Measurements from ENCODE around the gene CLSTN2. TPM values are rescaled to one million over a fixed set of nuclear protein-coding genes. Genes with fewer than 3 reads are reported as not detected.

The CLSTN2 gene
- total RNA-seq, 1 donor from 2014 or later, result 11.8 TPM

DNA sequence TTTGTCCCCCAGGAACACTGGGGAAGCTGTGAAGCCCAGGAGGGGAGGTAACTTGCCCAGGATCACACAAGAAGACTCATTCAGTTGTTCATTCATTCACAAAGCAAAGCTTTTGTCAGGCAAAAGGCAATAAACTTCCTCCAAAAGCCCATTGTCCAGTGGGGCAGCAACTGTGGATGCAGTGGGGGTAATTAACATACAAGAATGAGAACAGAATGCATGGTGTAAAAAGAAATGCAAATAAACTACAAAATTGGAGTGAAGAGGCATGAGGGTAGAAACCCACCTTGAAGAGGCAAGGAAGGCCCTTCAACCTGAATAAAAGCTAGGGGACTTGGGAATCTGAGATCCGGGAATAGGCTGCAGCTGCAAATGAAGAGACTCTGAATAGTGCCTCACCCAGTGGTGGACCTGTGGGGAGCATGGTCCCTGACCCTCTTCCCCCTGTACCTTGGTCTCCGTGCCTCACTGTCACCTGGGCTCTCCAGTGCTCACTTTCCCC lies 363.6 kb downstream of the CLSTN2 start:
- no peak for DNase-seq (ENCODE audit: low spot score in 2 of 2)
- FAIRE-seq, result no peak

DNA sequence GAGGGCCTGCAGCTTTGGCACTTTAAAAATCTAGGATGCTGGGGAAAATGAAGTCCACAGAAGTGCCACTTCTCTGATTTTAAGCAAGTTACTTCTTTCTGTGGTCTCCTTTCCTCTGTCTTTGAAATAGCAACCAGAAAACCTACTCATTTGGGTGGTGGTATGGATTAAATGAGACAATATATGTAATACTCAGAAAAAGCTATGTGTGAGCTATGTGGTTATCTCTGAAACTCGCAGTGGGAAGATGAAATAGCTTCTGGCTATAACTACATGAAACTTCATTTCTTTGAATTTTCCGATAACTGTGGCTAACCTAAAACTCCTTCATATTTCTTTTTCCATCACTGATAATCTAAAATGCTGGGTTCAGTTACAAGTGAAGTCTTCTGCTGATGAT lies 368.9 kb downstream of the CLSTN2 start:
- DNase-seq (ENCODE audit: low spot score in 2 of 2) (no peak), FAIRE-seq (no peak)

DNA sequence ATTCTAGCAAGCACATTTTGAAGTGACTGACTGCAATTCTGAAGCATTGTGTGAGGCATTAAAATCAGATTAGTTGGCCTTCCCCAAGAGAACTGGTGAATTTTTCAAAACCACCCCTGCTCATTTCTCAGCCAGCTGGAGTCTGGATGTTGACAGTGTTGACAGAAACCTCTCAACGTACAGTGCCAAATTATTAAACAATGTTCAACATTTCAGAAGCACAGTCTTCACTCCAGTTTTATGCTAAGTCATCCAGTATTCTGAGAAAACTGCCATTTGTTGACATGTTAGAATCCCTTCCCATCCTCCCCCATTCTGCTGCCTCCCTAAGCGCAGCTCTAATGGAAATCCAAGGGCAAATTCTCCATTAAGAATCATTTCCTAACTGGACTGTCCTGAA lies 373.6 kb downstream of the CLSTN2 start:
- FAIRE-seq (no peak), DNase-seq (ENCODE audit: low spot score in 2 of 2) (no peak)

DNA sequence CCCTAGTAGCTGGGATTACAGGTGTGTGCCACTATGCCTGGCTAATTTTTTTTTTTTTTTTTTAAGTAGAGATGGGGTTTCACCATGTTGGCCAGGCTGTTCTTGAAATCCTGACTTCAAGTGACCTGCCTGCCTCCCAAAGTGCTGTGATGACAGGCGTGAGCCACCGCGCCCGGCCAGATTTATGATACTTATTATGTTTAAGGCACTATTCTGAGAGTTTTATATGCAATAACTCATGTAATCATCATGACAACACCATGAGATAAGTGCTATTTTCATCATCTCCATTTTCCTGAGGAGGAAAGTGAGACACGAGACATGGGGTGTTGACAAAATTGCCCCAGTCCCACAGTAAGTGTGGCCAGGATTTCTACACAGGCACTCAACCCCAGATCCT lies 376.4 kb downstream of the CLSTN2 start:
- DNase-seq (ENCODE audit: low spot score in 2 of 2) (no peak), FAIRE-seq (no peak)

DNA sequence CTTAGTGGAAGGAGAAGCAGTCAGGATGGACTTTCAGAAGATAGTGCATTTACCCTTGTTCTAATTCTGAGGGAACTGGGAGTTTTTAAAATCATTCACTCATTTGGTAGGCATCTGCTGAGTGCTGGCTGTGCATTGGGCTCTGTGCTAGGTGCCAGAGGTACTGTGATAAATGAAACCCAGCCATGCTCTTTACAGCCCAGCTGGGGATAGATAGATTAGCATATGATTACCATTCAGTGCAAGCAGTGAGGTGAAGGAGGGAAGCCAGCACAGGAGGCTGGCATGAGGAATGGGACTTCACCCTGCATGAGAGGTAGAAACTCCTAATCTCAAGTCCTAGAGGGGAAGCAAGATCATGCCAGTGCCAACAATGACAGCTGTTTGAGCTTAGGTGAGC lies 381.0 kb downstream of the CLSTN2 start:
- FAIRE-seq, result no peak
- no peak for DNase-seq (ENCODE audit: low spot score in 2 of 2)

DNA sequence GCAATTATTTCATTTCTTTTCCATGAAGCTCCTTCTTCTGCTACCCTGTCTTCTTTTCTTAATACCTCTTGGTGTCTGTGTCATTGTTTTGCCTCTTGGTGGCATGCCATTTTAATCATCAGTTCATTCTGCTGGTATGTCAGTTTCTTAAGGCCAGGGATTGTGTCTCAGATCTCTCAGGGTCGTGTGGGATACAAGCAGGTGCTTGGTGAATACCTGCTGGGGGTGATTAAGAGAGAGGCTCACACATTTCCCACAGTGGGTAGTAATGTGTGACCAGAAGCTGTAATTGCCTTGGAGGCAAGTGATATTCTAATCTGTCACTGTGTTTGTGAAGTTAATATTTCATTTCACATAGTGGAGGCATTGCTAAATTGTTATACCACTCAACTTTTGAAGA lies 381.5 kb downstream of the CLSTN2 start:
- DNase-seq (ENCODE audit: low spot score in 2 of 2), result no peak
- FAIRE-seq, result no peak

DNA sequence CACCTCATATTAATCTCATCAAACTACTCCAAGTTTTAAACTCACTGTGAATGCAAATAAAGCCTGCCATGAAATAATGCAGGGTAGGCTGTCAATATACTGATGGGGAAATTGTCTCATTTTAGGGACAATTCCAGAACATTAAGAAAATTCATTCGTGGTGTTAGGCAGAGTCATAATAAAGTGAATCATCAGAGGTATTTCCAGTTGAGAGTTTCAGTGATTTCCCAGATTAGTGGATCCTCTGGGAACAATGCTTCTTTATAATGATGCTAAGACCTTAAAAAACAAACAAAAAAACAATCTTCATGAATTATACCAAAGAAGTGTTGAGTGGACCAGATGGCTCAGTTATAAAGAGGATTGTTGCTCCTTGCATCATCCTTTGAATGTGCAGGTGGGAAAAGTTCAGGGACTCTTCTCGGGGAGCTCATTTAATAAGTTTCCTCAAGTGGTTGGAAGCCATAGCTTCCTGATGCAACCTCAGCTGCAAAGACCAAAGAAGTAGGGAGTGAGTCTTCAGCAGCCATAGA lies 381.9 kb downstream of the CLSTN2 start:
- DNase-seq (ENCODE audit: low spot score in 2 of 2), result no peak
- FAIRE-seq, result no peak

DNA sequence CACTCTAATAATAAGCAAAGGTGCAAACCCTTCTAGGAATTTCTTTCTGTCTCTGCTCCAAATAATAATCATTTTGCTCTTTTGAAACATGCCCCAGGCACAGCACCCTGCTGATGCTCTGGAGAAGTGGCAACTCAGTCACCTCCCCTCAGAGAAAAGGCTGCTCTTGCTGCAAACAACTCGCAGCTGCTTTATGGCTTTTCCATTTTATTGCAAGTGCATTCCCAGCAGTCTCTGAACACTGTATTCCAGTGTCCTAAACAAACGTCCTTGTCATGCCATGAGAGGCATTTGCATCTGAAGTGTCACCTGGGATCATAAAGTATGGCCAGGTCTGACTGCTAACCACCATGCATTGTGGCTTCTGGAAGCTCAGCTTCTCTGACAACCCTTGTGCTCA lies 384.8 kb downstream of the CLSTN2 start:
- DNase-seq (ENCODE audit: low spot score in 2 of 2) (no peak), FAIRE-seq (no peak)

DNA sequence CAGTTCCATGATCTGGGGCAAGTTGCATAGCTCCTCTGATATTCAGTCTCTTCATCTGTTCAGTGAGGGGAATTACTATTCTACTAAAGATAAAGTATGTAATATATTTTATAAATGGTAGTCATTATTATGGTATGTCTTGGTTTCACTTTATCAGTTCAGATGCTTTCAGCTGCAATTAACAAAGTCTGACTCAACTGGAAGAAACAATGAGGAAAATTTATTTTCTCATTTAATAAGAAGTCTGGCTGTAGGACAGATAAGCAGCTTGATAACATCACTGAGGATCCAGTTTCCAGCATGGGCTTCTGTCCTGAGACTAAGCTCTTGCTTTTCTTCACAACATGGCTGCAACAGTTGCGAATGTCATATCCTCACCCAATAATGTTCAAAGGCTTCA lies 388.6 kb downstream of the CLSTN2 start:
- DNase-seq (ENCODE audit: low spot score in 2 of 2) (no peak), FAIRE-seq (no peak)

DNA sequence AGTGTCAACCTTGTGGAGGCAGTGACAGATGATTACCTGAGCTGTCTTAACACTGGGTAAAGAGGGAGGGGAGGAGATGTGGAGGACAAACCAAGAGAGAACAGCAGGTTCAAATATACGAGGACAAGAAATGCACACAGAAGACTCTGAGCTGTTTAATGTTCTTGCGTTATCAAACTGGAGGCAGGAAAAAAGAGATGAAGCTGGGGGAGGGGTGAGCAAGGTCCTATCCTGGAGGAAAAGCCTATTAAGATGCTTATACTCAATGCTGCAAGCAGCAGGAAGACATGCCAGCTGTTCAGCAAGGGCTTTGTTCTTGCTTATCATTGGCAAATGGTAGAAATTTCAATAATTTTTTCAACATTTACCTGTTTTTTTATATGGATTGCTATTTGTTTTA lies 397.1 kb downstream of the CLSTN2 start:
- DNase-seq (ENCODE audit: low spot score in 2 of 2) (no peak), FAIRE-seq (no peak)

DNA sequence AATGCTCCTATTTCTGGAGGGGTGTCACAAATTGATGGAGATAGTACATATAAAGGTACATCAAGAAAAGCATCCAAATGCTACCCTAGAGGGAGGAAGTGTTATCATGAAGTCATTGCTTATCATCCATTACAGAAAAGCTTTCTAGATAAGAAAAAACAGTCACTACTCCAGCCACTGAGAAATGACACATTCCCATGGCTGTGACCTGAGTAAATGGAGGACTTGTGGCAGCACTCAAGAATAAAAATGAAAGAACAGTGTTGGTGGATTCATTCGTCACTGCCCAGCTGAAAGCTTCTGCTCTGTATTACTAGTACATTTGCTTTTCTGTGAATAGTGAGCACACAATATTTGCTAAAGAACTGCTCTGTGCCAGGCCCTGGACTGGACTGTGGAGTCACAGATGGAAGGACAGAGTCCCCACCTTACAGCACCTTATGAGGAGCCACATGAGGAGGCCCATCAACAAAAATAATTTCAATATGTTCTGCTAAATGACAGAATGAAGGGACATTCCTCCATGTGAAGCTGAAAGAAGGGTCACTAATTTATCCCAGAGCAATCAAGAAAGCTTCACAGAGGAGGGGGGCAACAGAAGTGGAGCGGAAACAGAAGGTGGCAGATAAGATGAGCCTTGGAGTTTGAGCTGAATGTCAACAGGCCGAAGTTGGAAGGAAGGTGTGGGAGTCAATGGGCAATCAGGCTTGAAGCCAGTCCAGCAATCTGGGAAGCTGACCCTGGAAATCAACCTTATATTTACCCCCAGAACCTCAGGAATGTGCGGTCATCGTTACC lies 399.3 kb downstream of the CLSTN2 start:
- FAIRE-seq, result no peak
- no peak for DNase-seq (ENCODE audit: low spot score in 2 of 2)

DNA sequence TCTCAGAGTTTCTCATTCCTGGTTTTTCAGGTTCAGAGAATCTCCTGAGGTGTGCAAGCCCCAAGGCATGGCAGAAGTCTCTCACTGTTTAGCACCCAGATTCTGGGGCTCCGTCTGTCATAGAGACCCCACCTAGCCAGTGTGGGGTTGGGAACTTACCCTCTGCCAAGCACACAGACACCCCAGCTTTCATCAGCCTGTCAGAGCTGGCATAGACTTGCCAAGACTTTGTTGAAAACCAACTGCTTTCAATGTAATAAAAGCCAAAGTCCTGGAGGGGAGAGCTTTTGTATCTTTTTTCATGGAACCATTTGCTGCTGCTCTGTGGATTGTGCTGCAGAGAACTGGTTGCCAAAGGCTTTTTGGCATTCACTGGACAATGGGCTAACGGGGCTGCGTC lies 401.5 kb downstream of the CLSTN2 start:
- FAIRE-seq (no peak), DNase-seq (ENCODE audit: low spot score in 2 of 2) (no peak)

DNA sequence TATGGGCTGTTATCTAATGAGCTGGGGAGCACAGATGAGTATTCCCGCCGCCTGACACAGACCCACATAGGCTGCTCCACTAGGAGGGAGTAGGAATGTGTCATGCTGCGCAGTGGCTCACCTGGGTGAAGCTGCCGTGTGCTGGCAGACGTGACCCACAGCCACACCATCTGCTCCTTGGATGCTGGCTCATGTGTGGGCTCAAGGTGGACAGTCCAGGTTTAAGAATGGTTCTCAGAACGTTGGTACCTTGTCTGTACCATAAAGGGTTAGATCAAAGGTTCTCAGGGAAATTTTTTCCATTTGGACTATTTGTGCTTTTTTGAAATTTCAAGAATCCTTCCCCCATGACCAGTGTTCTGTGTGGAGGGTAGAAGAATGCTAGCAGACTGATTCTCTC lies 403.9 kb downstream of the CLSTN2 start:
- FAIRE-seq, result no peak
- DNase-seq (ENCODE audit: low spot score in 2 of 2), result no peak

DNA sequence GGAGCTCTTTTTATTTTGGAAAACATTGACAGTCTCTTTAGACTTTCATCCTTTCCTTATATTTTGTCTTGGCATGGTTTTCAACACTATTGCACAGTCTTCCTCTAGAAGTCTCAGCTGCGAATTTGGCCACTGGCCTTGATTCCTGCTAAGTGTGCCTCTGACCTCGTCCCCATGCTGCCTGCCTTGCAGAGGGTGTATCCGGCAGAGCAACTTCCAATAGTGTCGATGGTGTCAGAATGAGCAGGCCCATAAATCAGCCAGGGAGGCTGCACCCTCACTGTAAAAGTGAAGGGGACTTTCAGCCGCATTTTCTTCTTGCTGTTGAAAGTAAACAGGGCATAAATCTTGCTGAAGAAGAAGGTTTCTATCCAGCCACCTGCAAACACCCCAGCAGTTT lies 406.2 kb downstream of the CLSTN2 start:
- no peak for FAIRE-seq
- DNase-seq (ENCODE audit: low spot score in 2 of 2), result no peak

DNA sequence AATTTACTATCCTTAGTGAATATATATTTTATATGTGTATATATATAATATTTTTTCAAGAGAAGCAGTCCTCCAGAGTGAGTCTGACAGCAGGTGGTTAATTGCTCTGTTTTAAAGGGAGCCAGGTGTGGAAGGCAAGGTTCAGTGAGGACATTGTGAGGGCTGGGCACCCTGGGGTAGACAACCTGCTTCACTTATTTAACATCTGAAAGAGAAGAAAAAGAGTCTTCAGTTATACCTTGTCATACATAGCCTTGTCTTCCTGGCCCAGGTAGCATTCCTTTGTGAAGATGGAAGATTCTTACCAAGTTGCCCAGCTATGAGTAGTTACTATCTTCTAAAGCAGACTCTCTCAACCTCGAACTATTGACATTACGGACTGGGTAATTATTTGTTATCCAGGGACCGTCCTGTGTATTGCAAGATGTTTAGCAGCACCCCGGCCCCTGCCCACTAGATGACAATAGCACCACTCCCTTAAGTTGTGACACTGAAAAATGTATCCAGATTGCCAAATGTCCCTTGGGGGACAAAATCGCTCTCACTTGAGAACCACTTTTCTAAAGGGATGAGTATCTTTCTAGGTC lies 406.9 kb downstream of the CLSTN2 start:
- DNase-seq (ENCODE audit: low spot score in 2 of 2), result no peak
- no peak for FAIRE-seq

DNA sequence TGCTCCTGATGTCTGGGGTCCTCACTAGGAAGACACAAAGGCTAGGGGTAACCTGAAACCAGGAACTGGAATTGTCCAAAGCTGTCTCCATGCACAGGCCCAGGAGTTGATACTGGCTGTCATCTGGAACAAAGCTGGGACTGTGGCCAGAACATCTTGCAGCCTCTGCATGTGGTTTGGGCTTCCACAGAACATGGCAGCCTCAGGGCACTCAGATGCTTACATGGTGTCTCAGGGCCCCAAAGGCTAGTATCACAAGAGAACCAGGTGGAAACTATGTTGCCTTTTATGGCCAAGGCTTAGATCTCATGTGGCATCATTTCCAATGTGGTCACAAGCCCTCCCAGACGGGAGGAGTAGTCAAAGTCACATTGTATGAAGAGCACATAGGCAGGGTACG lies 407.7 kb downstream of the CLSTN2 start:
- FAIRE-seq, result no peak
- no peak for DNase-seq (ENCODE audit: low spot score in 2 of 2)

DNA sequence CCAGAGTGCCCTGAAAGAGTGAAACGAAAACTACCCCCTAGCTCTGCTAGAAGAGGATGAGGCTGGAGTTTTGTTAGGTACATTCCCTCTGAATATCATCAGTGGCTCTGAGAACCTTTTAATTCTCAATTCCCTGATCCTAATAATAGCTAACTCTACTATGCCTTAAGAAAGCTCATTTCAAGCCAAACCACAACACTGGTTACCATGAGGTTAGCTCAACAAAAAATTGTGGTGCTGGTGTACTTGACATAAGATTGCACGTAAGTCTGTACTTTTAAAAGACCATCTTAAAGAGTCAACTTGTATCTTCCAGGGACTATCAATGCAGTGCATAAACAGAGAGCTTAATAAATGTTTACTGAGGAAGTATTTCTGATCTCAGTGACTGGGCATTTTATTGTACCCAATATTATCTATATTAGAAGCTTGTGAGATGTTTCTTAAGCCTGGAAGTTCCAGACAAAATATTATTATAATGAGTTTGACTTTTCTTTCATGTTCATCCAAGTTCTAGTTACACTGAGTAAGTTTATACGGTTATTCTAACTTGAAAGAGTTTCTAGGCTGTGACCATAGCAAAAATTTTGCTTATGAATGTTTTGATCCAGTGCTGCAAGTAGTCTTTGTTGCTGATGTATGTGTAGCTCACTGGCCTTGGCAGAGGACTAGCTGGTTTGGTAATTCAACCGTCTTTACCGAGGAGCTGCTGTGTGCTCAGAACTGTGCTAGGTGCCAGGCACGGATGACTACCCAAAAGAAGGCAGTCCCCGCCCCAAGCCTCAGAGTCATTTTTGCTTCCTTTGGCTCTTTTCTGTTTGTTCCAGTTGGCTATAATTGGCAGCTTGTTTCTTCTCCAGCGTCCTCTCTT lies 408.5 kb downstream of the CLSTN2 start:
- DNase-seq (ENCODE audit: low spot score in 2 of 2) (no peak), FAIRE-seq (no peak)

DNA sequence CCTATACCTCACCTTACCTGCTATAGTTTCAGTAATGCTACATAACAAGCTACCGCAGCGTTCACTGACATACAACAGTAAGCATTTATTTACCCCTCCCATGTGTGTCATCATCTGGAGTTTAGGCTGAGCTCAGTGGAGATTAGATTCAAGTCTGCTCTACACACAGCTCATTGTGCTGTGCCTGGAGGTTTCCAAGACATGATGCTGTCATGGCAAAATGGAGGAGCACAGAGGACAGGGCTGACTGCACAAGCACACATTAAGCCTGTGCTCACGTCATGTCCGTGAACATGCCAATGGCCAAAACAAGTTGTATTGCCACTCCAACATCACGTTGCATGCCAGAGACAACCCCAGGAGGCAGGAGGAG lies 409.1 kb downstream of the CLSTN2 start:
- DNase-seq (ENCODE audit: low spot score in 2 of 2), result no peak
- no peak for FAIRE-seq

DNA sequence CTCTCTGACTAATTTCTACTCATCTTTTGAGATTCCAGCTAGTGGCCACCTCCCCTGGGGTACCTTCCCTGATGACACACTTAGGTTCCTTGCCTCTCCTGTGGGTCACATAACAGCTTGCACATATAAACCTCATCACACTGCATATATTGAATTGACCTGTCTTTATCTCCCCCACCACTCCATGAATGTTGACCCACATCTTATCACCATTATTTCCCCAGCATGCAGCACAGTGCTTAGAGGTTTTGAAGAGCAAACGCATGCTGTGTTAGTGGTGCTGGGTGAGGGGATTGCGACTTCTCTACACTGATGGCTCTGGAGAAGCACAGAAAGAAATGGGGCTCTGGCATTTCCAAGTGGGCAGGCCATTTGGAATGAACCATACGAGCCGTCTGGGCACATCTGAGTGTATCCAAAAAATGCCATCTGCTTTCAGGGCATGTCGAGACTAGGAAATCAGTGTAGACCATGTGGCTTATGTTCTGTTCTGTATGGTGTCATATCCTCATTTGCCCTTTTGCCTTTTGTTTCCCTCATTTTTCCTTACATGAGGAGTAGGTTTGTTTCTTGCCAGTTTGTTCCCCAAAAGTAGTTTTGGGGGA lies 409.7 kb downstream of the CLSTN2 start:
- DNase-seq (ENCODE audit: low spot score in 2 of 2) (no peak), FAIRE-seq (no peak)

DNA sequence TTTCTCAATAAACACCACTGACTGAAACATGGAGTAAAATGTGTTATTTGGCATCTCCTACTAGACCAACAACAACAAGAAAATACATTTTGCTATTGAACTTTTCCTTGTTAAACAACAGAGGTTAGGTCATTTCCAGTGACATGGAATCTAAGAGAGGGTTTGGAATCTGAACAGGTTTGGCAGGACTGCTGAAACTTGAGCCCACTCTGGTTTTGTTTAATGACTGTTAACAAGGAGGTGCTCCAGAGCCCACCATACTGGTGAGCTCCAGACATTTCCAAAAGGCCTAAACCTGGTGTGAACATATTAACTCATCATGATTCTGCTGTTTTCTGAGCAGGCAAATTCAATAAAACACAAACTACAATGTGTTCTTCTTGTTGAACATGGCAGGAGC lies 412.2 kb downstream of the CLSTN2 start:
- DNase-seq (ENCODE audit: low spot score in 2 of 2), result no peak
- no peak for FAIRE-seq

DNA sequence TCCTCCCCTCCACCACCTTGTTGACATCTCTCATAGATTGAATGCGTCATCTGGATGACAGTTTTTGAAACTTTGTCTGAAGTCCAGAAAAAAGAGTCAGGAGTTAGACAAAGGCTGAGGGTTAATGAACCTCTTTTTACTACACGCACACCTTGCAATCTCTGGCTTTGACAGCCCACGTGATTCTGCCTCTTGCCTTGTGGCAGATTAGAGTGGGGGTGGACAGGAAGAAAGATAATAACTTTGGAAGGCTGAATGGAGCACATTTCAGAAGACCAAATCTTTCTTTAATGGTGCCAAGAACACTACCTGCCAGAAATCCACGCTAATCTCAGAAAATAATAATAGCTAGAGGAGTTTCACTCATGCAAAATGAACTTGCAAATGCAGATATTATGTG lies 415.0 kb downstream of the CLSTN2 start:
- FAIRE-seq (no peak), DNase-seq (ENCODE audit: low spot score in 2 of 2) (no peak)
